NT2/D1 (cell line): Measurements from ENCODE around the gene HBG1.

Source experiments
- SUZ12 ChIP-seq: IDR thresholded peaks from 2 replicates; pipeline ENCODE4 v1.6.1; 2011; ENCODE audit not compliant: insufficient read length, insufficient read depth; ENCODE audit errors: extremely low read depth
- ZNF274 ChIP-seq: IDR thresholded peaks from 2 replicates; pipeline ENCODE4 v1.6.1; 2011; ENCODE audit warnings: mild to moderate bottlenecking, low read depth, low read length

DNA sequence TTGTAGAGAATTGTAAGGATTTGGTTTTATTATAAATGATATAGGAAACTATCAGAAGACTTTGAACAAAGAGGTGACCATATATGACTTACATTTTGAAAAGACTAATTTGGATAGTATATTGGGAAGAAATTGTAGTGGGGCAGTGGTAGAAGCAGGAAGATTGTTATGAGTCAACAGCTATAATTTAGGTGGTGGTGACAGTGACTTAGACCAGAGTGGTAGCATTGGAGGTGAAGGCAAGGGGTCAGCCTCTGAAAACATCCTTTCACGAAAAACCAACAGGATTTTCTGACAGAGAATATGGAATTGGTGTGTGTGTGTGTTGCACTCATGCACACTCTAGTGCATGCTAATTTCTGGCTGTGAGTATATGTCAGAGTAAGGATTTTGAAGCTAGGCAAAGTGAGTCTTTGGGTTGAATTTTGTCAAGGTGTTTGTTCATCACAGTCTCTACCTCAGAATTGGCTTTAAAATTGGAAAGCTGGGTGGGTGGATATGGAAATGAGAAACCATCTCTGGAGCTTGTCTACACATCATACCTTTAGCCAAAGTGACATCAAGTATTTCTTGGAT is 28.2 kb upstream of the HBG1 start:
- no peak for TF ChIP-seq SUZ12
- no peak for TF ChIP-seq ZNF274
